ENCODE measurements around the gene POLD1.
"Not testable (repeated sequence)": the region's sequence is repeated elsewhere in the genome, so short reads cannot be mapped to it uniquely, and the experiment has no call there.

Gene POLD1

DNA sequence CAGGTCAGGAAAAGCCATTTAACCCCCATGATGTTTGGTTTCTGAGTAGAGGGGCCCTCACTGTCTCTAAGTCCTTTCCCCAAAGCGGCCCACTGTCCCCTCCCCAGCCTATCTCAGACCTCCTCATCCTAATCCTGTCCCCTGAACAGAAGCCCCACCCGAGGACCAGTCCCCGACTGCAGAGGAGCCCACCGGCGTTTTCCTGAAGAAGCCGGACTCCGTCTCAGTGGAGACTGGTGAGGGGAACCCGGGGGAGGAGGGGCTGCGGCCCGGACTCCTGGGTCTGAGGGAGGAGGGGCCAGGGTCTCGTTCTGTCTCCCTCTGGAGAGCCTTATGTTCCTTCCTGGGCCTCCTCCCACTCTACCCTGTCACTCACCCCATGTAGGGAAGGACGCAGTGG, 51.5 kb downstream of the POLD1 start:
- H3K27me3 ChIP-seq (replicated peaks; ENCODE audit: control insufficient read depth, insufficient read depth, low read length) = peaks cover 51% of the 10 kb centered on the region
- DNase-seq (ENCODE audit: low read depth) = no peak
- H3K36me3 ChIP-seq (ENCODE audit: control insufficient read depth, insufficient read depth, low read length, severe bottlenecking) = no peaks in the 10 kb centered on the region
- peaks cover 2% of the 10 kb centered on the region for H3K4me1 ChIP-seq (ENCODE audit: control insufficient read depth, insufficient read depth, low read length)
- no peaks in the 10 kb centered on the region for H3K9me3 ChIP-seq (ENCODE audit: control insufficient read depth, low read length)
- H3K9ac ChIP-seq (ENCODE audit: low read length) = no peak overlapping the region
- no peak overlapping the region for H3K4me3 ChIP-seq (ENCODE audit: low read length)

DNA sequence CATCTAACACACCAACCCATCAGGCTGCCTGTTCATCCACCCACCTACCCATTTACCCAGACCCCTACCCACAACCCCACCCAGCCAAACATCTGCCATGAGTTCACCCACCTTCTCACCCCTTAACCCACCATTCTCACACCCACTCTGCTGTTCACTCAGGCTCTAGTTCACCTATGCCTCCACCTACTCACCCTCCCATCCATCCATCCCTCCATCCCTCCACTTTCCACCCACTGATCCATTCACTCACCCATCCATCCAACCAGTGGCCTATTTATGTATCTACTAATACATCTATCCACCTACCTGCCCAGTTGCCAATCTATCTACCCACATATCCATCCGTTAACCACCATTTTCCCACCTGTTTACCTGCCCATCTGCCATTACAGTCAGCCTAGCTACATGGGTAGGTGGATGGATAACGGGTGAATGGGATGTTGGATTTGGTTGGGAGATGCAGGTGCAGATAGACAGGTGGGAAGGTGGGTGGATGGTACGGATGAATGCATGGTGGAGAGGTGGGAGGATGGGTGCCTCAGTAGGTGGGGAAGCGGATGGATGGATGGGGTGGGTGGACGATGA, 53.8 kb downstream of the POLD1 start:
- no peak overlapping the region for H3K9ac ChIP-seq (ENCODE audit: low read length)
- no peaks in the 10 kb centered on the region for H3K36me3 ChIP-seq (ENCODE audit: control insufficient read depth, insufficient read depth, low read length, severe bottlenecking)
- H3K9me3 ChIP-seq (ENCODE audit: control insufficient read depth, low read length) = no peaks in the 10 kb centered on the region
- H3K27me3 ChIP-seq (replicated peaks; ENCODE audit: control insufficient read depth, insufficient read depth, low read length) = peaks cover 36% of the 10 kb centered on the region
- H3K4me1 ChIP-seq (ENCODE audit: control insufficient read depth, insufficient read depth, low read length) = no peaks in the 10 kb centered on the region
- no peak for DNase-seq (ENCODE audit: low read depth)
- no peak overlapping the region for H3K4me3 ChIP-seq (ENCODE audit: low read length)

DNA sequence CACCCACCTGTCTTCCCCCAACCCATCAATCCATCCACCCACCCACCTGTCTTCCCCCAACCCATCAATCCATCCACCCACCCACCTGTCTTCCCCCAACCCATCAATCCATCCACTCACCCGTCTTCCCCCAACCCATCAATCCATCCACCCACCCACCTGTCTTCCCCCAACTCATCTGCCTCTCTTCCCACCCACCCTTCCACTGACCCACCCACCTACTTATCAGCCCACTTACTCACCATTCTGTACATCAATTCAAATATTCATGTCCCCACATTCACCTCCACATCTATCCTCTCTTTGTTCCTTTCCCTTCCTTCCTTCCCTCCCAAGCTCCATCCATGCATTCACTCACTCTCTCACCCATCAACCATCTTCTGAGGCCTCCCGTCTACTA, 55.0 kb downstream of the POLD1 start:
- H3K4me3 ChIP-seq (ENCODE audit: low read length); H3K9ac ChIP-seq (ENCODE audit: low read length); H3K36me3 ChIP-seq (ENCODE audit: control insufficient read depth, insufficient read depth, low read length, severe bottlenecking); H3K9me3 ChIP-seq (ENCODE audit: control insufficient read depth, low read length); H3K4me1 ChIP-seq (ENCODE audit: control insufficient read depth, insufficient read depth, low read length); DNase-seq (ENCODE audit: low read depth): not testable (repeated sequence)
- peaks cover 26% of the 10 kb centered on the region for H3K27me3 ChIP-seq (replicated peaks; ENCODE audit: control insufficient read depth, insufficient read depth, low read length)

DNA sequence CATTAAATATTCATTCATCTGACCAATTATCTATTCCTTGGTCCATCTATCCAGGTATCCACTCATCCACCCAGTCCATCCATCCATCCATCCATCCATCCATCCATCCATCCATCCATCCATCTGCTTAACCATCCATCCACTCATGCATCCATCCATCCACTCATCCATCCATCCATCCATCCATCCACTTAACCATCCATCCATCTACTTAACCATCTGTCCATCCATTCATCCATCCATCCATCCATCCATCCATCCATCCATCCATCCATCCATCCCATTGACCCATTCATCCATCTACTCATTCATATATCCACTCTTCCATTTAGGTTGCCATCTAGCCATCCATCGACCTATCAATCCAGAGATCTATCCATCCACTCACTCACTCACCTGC, 59.9 kb downstream of the POLD1 start:
- Histone ChIP-seq H3K9me3 (ENCODE audit: control insufficient read depth, low read length) (no peaks in the 10 kb centered on the region), H3K9ac (ENCODE audit: low read length) (no peak overlapping the region), H3K36me3 (ENCODE audit: control insufficient read depth, insufficient read depth, low read length, severe bottlenecking) (no peaks in the 10 kb centered on the region), H3K27me3 (replicated peaks; ENCODE audit: control insufficient read depth, insufficient read depth, low read length) (no peaks in the 10 kb centered on the region), H3K4me1 (ENCODE audit: control insufficient read depth, insufficient read depth, low read length) (no peaks in the 10 kb centered on the region), H3K4me3 (ENCODE audit: low read length) (no peak overlapping the region)
- no peak for DNase-seq (ENCODE audit: low read depth)

DNA sequence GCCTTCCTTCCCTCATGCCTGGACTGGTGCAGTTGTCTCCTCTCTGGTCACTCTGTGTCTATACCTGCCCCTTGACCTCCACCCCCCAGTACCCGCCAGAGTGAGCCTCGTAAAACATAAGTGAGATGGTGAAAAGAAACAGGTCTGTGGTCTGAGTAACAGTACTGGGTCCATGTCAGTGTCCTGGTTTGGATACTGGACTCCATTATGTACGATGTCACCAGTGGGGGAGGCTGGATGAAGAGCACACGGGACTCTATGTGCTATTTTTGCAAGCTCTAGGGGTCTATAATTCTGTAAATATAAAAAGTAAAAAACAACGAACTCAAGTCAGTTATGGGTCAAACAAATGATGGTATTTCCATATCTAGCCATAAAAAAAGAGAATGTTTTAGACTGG, 62.9 kb downstream of the POLD1 start:
- Histone ChIP-seq H3K4me3 (ENCODE audit: low read length) (no peak overlapping the region), H3K9me3 (ENCODE audit: control insufficient read depth, low read length) (no peaks in the 10 kb centered on the region), H3K36me3 (ENCODE audit: control insufficient read depth, insufficient read depth, low read length, severe bottlenecking) (no peaks in the 10 kb centered on the region), H3K9ac (ENCODE audit: low read length) (no peak overlapping the region), H3K27me3 (replicated peaks; ENCODE audit: control insufficient read depth, insufficient read depth, low read length) (peaks cover 16% of the 10 kb centered on the region), H3K4me1 (ENCODE audit: control insufficient read depth, insufficient read depth, low read length) (no peaks in the 10 kb centered on the region)
- no peak for DNase-seq (ENCODE audit: low read depth)

DNA sequence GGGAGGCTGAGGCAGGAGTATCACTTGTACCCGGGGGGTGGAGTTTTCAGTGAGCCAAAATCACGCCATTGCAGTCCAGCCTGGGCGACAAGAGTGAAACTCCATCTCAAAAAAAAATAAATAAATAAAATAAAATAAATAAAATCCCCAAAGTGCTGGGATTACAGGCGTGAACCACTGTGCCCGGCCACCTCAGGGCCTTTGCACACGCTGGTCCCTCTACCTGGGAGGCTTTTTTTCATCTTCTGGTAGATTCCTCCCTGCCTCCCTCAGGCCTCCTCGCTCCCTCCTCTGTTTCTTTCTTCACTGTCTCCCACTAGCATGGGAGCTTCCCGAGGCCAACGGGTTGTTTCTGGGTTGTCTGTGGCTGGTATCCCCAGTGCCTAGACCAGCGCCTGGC, 63.6 kb downstream of the POLD1 start:
- H3K9ac ChIP-seq (ENCODE audit: low read length) = no peak overlapping the region
- H3K4me1 ChIP-seq (ENCODE audit: control insufficient read depth, insufficient read depth, low read length) = no peaks in the 10 kb centered on the region
- no peak for DNase-seq (ENCODE audit: low read depth)
- H3K4me3 ChIP-seq (ENCODE audit: low read length) = no peak overlapping the region
- no peaks in the 10 kb centered on the region for H3K36me3 ChIP-seq (ENCODE audit: control insufficient read depth, insufficient read depth, low read length, severe bottlenecking)
- peaks cover 16% of the 10 kb centered on the region for H3K27me3 ChIP-seq (replicated peaks; ENCODE audit: control insufficient read depth, insufficient read depth, low read length)
- no peaks in the 10 kb centered on the region for H3K9me3 ChIP-seq (ENCODE audit: control insufficient read depth, low read length)

DNA sequence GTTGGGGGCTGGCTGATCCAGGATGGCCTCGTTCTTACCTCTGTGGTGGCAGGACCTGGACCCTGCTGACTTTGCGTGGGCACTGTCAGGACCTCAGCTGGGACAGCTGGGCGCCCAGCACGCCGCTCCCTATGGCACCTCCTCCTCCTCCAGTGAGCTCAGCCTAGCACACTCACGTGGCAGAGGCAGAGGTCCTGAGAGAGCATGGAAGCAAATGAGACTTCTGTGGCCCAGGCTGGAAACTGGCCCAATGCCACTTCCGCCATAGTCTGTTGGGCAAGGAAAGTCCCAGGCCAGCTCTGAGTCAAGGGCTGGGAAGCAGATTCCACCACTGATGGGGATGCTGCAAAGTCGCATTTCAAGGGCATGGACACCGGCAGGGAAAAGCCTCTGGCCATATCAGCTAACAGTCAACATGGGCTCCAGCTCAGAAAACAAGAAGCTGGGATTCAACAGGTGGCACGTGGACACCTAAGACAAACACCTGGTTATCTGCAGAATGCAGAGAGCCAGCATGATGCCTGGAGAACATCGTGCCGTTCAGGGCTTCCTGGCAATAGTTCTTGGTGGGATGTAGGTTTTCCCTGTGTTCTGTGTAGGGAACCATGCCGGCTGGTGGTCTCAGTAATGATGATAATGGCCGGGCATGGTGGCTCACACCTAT, 65.2 kb downstream of the POLD1 start:
- Histone ChIP-seq H3K9ac (ENCODE audit: low read length) (no peak overlapping the region), H3K4me1 (ENCODE audit: control insufficient read depth, insufficient read depth, low read length) (no peaks in the 10 kb centered on the region), H3K4me3 (ENCODE audit: low read length) (no peak overlapping the region), H3K27me3 (replicated peaks; ENCODE audit: control insufficient read depth, insufficient read depth, low read length) (peaks cover 20% of the 10 kb centered on the region), H3K9me3 (ENCODE audit: control insufficient read depth, low read length) (no peaks in the 10 kb centered on the region), H3K36me3 (ENCODE audit: control insufficient read depth, insufficient read depth, low read length, severe bottlenecking) (no peaks in the 10 kb centered on the region)
- DNase-seq (ENCODE audit: low read depth) = no peak

DNA sequence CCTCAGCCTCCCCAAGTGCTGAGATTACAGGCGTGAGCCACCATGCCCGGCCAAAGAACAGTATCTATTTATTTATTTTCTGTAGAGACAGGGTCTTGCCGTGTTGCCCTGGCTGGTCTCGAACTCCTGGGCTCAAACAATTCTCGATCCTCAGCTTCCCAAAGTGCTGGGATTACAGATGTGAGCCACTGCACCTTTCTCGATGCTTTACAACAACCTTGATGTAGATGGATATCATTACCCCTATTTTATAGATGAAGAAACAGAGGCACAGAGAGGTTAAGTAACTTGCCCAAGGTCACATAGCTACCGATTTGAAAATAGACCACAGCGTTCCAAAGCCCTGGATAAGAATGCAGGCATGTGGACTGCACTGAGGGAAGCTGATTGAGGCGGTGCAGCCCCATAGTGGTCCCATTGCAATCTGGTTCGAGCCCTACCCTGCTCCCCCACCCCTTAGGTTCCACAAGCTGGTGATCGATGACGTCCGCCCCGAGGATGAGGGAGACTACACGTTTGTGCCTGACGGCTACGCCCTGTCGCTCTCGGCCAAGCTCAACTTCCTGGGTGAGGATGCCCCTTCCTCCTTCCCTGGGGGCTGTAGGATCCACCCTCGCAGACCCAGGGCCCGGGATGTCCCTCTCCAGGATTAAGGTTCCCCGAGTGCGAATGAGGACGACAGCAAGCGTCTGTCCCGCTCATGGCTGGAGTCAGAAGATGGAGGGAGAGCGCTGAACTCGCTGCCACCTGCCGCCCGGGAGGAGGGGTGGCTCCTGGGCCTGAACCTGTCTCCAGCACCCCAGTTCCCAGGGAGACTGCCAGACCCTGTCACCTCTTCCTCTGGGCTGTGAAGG, 66.4 kb downstream of the POLD1 start:
- H3K9me3 ChIP-seq (ENCODE audit: control insufficient read depth, low read length) = no peaks in the 10 kb centered on the region
- no peaks in the 10 kb centered on the region for H3K4me1 ChIP-seq (ENCODE audit: control insufficient read depth, insufficient read depth, low read length)
- no peaks in the 10 kb centered on the region for H3K36me3 ChIP-seq (ENCODE audit: control insufficient read depth, insufficient read depth, low read length, severe bottlenecking)
- no peak overlapping the region for H3K4me3 ChIP-seq (ENCODE audit: low read length)
- peaks cover 20% of the 10 kb centered on the region for H3K27me3 ChIP-seq (replicated peaks; ENCODE audit: control insufficient read depth, insufficient read depth, low read length)
- no peak overlapping the region for H3K9ac ChIP-seq (ENCODE audit: low read length)
- DNase-seq (ENCODE audit: low read depth) = no peak

DNA sequence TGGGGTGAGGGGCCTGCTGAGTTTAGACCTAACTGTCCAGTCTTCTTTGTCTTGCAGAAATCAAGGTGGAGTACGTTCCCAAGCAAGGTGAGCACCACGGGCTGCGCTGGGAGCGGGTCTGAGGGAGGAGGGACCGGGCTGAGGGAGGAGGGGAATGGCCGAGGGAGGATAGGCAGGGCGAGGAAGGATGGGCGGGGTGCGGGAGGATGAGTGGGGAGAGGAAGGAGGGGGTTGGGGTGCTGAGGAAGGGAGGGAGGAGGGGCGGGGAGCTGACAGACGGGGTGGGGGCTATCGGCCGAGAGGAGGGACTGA, 67.0 kb downstream of the POLD1 start:
- Histone ChIP-seq H3K36me3 (ENCODE audit: control insufficient read depth, insufficient read depth, low read length, severe bottlenecking) (no peaks in the 10 kb centered on the region), H3K9ac (ENCODE audit: low read length) (no peak overlapping the region), H3K4me3 (ENCODE audit: low read length) (no peak overlapping the region), H3K9me3 (ENCODE audit: control insufficient read depth, low read length) (no peaks in the 10 kb centered on the region), H3K27me3 (replicated peaks; ENCODE audit: control insufficient read depth, insufficient read depth, low read length) (peaks cover 26% of the 10 kb centered on the region), H3K4me1 (ENCODE audit: control insufficient read depth, insufficient read depth, low read length) (no peaks in the 10 kb centered on the region)
- no peak for DNase-seq (ENCODE audit: low read depth)

DNA sequence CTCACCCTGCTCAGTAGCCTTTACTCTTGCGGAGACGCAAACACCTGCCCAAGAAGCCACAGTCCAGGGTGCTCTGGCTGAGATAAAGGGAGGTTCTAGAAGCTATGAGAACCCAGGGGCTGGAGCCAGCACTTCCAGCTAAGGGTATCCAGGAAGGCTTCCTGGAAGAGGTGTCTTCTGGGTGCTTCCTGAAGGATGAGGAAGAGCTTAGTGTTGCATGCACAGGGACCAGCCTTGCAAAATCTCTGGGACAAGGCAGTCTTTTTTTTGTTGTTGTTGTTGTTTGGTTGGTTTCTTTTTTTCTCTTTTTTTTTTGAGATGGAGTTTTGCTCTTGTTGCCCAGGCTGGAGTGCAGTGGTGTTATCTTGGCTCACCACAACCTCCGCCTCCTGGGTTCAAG, 69.1 kb downstream of the POLD1 start:
- H3K36me3 ChIP-seq (ENCODE audit: control insufficient read depth, insufficient read depth, low read length, severe bottlenecking) = no peaks in the 10 kb centered on the region
- no peaks in the 10 kb centered on the region for H3K9me3 ChIP-seq (ENCODE audit: control insufficient read depth, low read length)
- H3K9ac ChIP-seq (ENCODE audit: low read length) = no peak overlapping the region
- no peak for DNase-seq (ENCODE audit: low read depth)
- no peak overlapping the region for H3K4me3 ChIP-seq (ENCODE audit: low read length)
- peaks cover 36% of the 10 kb centered on the region for H3K27me3 ChIP-seq (replicated peaks; ENCODE audit: control insufficient read depth, insufficient read depth, low read length)
- H3K4me1 ChIP-seq (ENCODE audit: control insufficient read depth, insufficient read depth, low read length) = no peaks in the 10 kb centered on the region

DNA sequence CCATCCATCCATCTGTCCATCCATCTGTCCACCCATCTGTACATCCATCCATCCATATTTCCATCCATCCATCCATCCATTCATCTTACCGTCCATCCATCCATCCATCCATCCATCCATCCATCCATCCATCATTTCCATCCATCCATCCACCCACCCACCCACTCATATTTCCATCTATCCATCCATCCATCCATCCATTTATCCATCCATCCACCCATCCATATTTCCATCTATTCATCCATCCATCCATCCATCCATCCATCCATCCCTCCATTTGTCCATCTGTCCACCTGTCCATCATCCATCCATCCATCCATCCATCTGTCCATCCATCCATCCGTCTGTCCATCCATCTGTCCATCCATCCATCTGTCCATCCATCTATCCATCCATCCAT, 71.8 kb downstream of the POLD1 start:
- Histone ChIP-seq H3K4me3 (ENCODE audit: low read length) (no peak overlapping the region), H3K9me3 (ENCODE audit: control insufficient read depth, low read length) (no peaks in the 10 kb centered on the region), H3K4me1 (ENCODE audit: control insufficient read depth, insufficient read depth, low read length) (no peaks in the 10 kb centered on the region), H3K9ac (ENCODE audit: low read length) (no peak overlapping the region), H3K36me3 (ENCODE audit: control insufficient read depth, insufficient read depth, low read length, severe bottlenecking) (no peaks in the 10 kb centered on the region), H3K27me3 (replicated peaks; ENCODE audit: control insufficient read depth, insufficient read depth, low read length) (peaks cover 26% of the 10 kb centered on the region)
- no peak for DNase-seq (ENCODE audit: low read depth)
